ENCODE data around the gene NKX3-2. TPM values are rescaled to one million over a fixed set of nuclear protein-coding genes. Genes with fewer than 3 reads are reported as not detected.

NKX3-2 gene
- total and polyA plus RNA-seq, 12 donors, result 0.06 to 0.50 (median 0.24) TPM; not detected in 5

GRCh38 chr4:13523591-13524503, 20.5 kb downstream of the NKX3-2 start:
- TF ChIP-seq POLR2A (IDR thresholded peaks at IDR 0.05), result no peak
- no peak for TF ChIP-seq CTCF (IDR thresholded peaks at IDR 0.05)
- Histone ChIP-seq H3K27ac (no peak overlapping the region), H3K27me3 (peaks cover 95% of the 10 kb centered on the region), H3K36me3 (replicated peaks in 1 of 2) (no peaks in the 10 kb centered on the region), H3K4me1 (replicated peaks in 1 of 2) (no peaks in the 10 kb centered on the region), H3K4me3 (no peak overlapping the region), H3K9me3 (replicated peaks in 1 of 3) (no peaks in the 10 kb centered on the region)
- no peak for DNase-seq
- intact Hi-C loops (cut with DNase I), result no loop called here
- 9 to 15% (median 14%) methylated on average over 34 to 59 of the region's 59 CpGs for WGBS, 4 donors

- Histone ChIP-seq H3K4me1 (replicated peaks in 1 of 2) (no peaks in the 10 kb centered on the region), H3K4me3 (no peak overlapping the region), H3K9me3 (replicated peaks in 1 of 3) (no peaks in the 10 kb centered on the region), H3K27ac (no peak overlapping the region), H3K36me3 (replicated peaks in 1 of 2) (no peaks in the 10 kb centered on the region), H3K27me3 (peaks cover 90% of the 10 kb centered on the region)
- no peak for TF ChIP-seq POLR2A (IDR thresholded peaks at IDR 0.05)
- no peak for TF ChIP-seq CTCF (IDR thresholded peaks at IDR 0.05)
- intact Hi-C loops (cut with DNase I), result no loop called here
- DNase-seq, result no peak
- 11 to 13% (median 13%) methylated on average over 9 to 17 of the region's 17 CpGs; no CpG with 5 or more reads in 1 of the 4 donors for WGBS, 4 donors
Observed at GRCh38 chr4:13523105-13523477, 21.2 kb downstream of the NKX3-2 start.

GRCh38 chr4:13522282-13523104, 21.8 kb downstream of the NKX3-2 start:
- intact Hi-C loops (cut with DNase I), result no loop called here
- no peak for DNase-seq
- TF ChIP-seq CTCF (IDR thresholded peaks at IDR 0.05) (no peak), POLR2A (IDR thresholded peaks at IDR 0.05) (no peak)
- H3K4me1 ChIP-seq (replicated peaks in 1 of 2), result no peaks in the 10 kb centered on the region
- no peak overlapping the region for H3K27ac ChIP-seq
- peaks cover 84% of the 10 kb centered on the region for H3K27me3 ChIP-seq
- no peaks in the 10 kb centered on the region for H3K9me3 ChIP-seq (replicated peaks in 1 of 3)
- H3K36me3 ChIP-seq (replicated peaks in 1 of 2), result no peaks in the 10 kb centered on the region
- 4 to 16% (median 7%) methylated on average over 12 to 49 of the region's 49 CpGs for WGBS, 4 donors
- H3K4me3 ChIP-seq, result no peak overlapping the region

- TF ChIP-seq CTCF (IDR thresholded peaks at IDR 0.05), result no peak
- TF ChIP-seq POLR2A (IDR thresholded peaks at IDR 0.05), result no peak
- H3K27me3 ChIP-seq, result peaks cover 76% of the 10 kb centered on the region
Observed at GRCh38 chr4:13521047-13521446, 23.3 kb downstream of the NKX3-2 start.

More at GRCh38 chr4:13521047-13521446, 23.3 kb downstream of the NKX3-2 start:
- Histone ChIP-seq H3K36me3 (replicated peaks in 1 of 2) (no peaks in the 10 kb centered on the region), H3K9me3 (replicated peaks in 1 of 3) (no peaks in the 10 kb centered on the region), H3K4me3 (no peak overlapping the region), H3K27ac (no peak overlapping the region), H3K4me1 (replicated peaks in 1 of 2) (no peaks in the 10 kb centered on the region)
- intact Hi-C loops (cut with DNase I), result no loop called here
- 43 to 53% (median 48%) methylated on average over 2 of the region's 2 CpGs for WGBS, 4 donors
- no peak for DNase-seq
